Lung (tissue), 12 donors: ENCODE measurements around the gene ATP5ME. TPM values are rescaled to one million over a fixed set of nuclear protein-coding genes. Genes with fewer than 3 reads are reported as not detected.

ENCODE experiments used
- ATAC-seq: fragments of 200-7000 bp; cut with Tn5 transposase; one replicate; pipeline ENCODE4 v1.9.1; 2020; ENCODE audit warnings: moderate number of reproducible peaks; ENCODE audit not compliant: insufficient read depth, low FRiP score
- DNase-seq, 3 donors: peaks; one replicate each; pipeline ENCODE4 v3.0.0-alpha.2; 2013 to 2017
- H3K27ac ChIP-seq, 2 donors: one replicate each; pipeline ENCODE4 v1.5.1; 2013; ENCODE audit warnings: mild to moderate bottlenecking in 2 of 2, moderate library complexity in 2 of 2, control low read depth in 1 of 2, inconsistent platforms in 1 of 2, low read depth in 1 of 2, low read length in 1 of 2
- H3K27me3 ChIP-seq, 3 donors: one replicate each; pipeline ENCODE4 v1.5.1; 2013; ENCODE audit warnings: low read length in 2 of 3; ENCODE audit not compliant: control insufficient read depth in 3 of 3, insufficient read depth in 3 of 3
- H3K36me3 ChIP-seq, 4 donors: one replicate each; pipeline ENCODE4 v1.5.1; 2013; ENCODE audit warnings: low read length in 4 of 4, mild to moderate bottlenecking in 1 of 4, moderate library complexity in 1 of 4; ENCODE audit not compliant: control insufficient read depth in 4 of 4, insufficient read depth in 4 of 4
- H3K4me1 ChIP-seq, 5 donors: one replicate each; pipeline ENCODE4 v1.5.1; 2013; ENCODE audit warnings: low read length in 5 of 5, mild to moderate bottlenecking in 2 of 5, moderate library complexity in 1 of 5; ENCODE audit not compliant: control insufficient read depth in 5 of 5, insufficient read depth in 5 of 5
- H3K4me3 ChIP-seq: one replicate; pipeline ENCODE4 v1.5.1; 2013; ENCODE audit warnings: mild to moderate bottlenecking, control low read depth, moderate library complexity
- H3K9ac ChIP-seq, 2 donors: one replicate each; pipeline ENCODE4 v1.5.1; 2013; ENCODE audit warnings: low read length in 2 of 2, control low read depth in 1 of 2; ENCODE audit not compliant: insufficient read depth in 1 of 2
- H3K9me3 ChIP-seq, 4 donors: one replicate each; pipeline ENCODE4 v1.5.1; 2013; ENCODE audit warnings: low read length in 3 of 4, mild to moderate bottlenecking in 1 of 4, moderate library complexity in 1 of 4; ENCODE audit not compliant: control insufficient read depth in 4 of 4, insufficient read depth in 3 of 4
- CTCF ChIP-seq: IDR thresholded peaks from 2 replicates; pipeline ENCODE4 v1.5.1; 2012; ENCODE audit warnings: mild to moderate bottlenecking; ENCODE audit errors: control extremely low read depth, extremely low read depth
- WGBS, 2 donors: extraction: QIAGEN DNeasy Blood & Tissue Kit; methylation state at CpG; one replicate each; pipeline ENCODE4 v1.1.7; 2013; 5-methylcytosine and 5-hydroxymethylcytosine counted together
- polyA plus RNA-seq, 2 donors: library from polyadenylated mRNA; stranded (reverse); fragments of 200-250 nt; gene quantifications; one replicate each; pipeline ENCODE4 v1.2.1, GENCODE V29; 2013
- total RNA-seq, 2 donors: library from RNA; depleted of rRNA in 1 of 2; stranded (reverse); fragments of >200 nt in 1 of 2; gene quantifications; one replicate each; pipeline ENCODE4 v1.2.1, GENCODE V29; 2014 to 2021
- donor health status: control.
- donor health status: control.
- donor health status: Bipolar disorder and iron deficiency.
- donor health status: healthy.
- donor health status: DM: yes; HTN: yes; CAD: no.

Gene ATP5ME
- total and polyA plus RNA-seq, 4 donors: 161 to 997 (median 262) TPM

GRCh38 chr4:657834-658667 is 16.0 kb downstream of the ATP5ME start:
- Histone ChIP-seq H3K27me3 (peaks cover 0 to 24% (median 0%) of the 10 kb centered on the region in 3 donors), H3K4me3 (no peak overlapping the region), H3K9ac (no peak overlapping the region), H3K27ac (no peak overlapping the region), H3K4me1 (peaks cover 0 to 4% (median 0%) of the 10 kb centered on the region in 5 donors), H3K9me3 (peaks cover 0 to 7% (median 0%) of the 10 kb centered on the region in 4 donors), H3K36me3 (peaks cover 0 to 4% (median 0%) of the 10 kb centered on the region in 4 donors)
- no peak for TF ChIP-seq CTCF
- DNase-seq (peak in 1 of 3 donors; percentile 26), ATAC-seq (no peak)
- 81 to 87% methylated on average over 22 to 27 of the region's 27 CpGs for WGBS, 2 donors

- no peak overlapping the region for H3K9ac ChIP-seq
- no peak overlapping the region for H3K4me3 ChIP-seq
- TF ChIP-seq CTCF: no peak
- peaks cover 0 to 4% (median 0%) of the 10 kb centered on the region in 4 donors for H3K36me3 ChIP-seq
- H3K27ac ChIP-seq: no peak overlapping the region
- DNase-seq: peak in 1 of 3 donors; percentile 31
- ATAC-seq: no peak
- peaks cover 0 to 7% (median 0%) of the 10 kb centered on the region in 4 donors for H3K9me3 ChIP-seq
- H3K27me3 ChIP-seq: peaks cover 0 to 24% (median 3%) of the 10 kb centered on the region in 3 donors
- H3K4me1 ChIP-seq: no peaks in the 10 kb centered on the region
- WGBS, 2 donors: 83 to 86% methylated on average over 23 of the region's 23 CpGs
Measured at GRCh38 chr4:657338-657833, 16.7 kb downstream of the ATP5ME start.

GRCh38 chr4:656436-657337 is 17.4 kb downstream of the ATP5ME start:
- WGBS, 2 donors: 75 to 83% methylated on average over 57 to 58 of the region's 58 CpGs
- Histone ChIP-seq H3K4me3 (no peak overlapping the region), H3K27me3 (peaks cover 0 to 31% (median 3%) of the 10 kb centered on the region in 3 donors), H3K27ac (no peak overlapping the region), H3K36me3 (peaks cover 0 to 4% (median 0%) of the 10 kb centered on the region in 4 donors), H3K4me1 (no peaks in the 10 kb centered on the region), H3K9me3 (peaks cover 0 to 7% (median 0%) of the 10 kb centered on the region in 4 donors), H3K9ac (no peak overlapping the region)
- TF ChIP-seq CTCF: no peak
- ATAC-seq: no peak
- DNase-seq: peak in 1 of 3 donors; percentile 14
